ENCODE data around the gene PCED1A.

DNA sequence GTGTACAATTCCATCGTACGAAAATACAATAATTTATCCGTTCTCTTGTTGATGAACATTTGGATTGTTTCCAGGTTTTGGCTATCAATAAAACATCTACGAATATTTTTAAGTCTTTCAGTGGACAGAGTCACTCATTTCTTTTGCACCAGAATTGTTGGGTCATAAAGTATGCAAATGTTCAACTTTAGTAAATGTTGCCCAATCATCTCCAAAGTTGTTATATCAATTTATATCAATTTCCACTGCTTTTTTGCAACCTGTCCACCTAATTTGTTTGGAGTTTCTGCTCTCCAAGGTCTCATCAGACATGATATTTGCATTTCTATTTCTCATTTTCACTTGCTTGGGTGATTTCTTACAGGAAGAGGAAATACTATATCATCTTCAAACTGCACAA lies 13.8 kb downstream of the PCED1A start:
- TF ChIP-seq POLR2A (IDR thresholded peaks at IDR 0.05): no peak
- TF ChIP-seq, protein P1, sequence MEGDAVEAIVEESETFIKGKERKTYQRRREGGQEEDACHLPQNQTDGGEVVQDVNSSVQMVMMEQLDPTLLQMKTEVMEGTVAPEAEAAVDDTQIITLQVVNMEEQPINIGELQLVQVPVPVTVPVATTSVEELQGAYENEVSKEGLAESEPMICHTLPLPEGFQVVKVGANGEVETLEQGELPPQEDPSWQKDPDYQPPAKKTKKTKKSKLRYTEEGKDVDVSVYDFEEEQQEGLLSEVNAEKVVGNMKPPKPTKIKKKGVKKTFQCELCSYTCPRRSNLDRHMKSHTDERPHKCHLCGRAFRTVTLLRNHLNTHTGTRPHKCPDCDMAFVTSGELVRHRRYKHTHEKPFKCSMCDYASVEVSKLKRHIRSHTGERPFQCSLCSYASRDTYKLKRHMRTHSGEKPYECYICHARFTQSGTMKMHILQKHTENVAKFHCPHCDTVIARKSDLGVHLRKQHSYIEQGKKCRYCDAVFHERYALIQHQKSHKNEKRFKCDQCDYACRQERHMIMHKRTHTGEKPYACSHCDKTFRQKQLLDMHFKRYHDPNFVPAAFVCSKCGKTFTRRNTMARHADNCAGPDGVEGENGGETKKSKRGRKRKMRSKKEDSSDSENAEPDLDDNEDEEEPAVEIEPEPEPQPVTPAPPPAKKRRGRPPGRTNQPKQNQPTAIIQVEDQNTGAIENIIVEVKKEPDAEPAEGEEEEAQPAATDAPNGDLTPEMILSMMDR (IDR thresholded peaks at IDR 0.05): no peak

All from ovary (tissue), 3 donors.